NCI-H146 (cell line): ENCODE results near the gene APOC3.

Experiments
- DNase-seq: peaks from one replicate; lab custom pipeline; 2025; lab: John Stamatoyannopoulos, UW

The APOC3 gene

DNA sequence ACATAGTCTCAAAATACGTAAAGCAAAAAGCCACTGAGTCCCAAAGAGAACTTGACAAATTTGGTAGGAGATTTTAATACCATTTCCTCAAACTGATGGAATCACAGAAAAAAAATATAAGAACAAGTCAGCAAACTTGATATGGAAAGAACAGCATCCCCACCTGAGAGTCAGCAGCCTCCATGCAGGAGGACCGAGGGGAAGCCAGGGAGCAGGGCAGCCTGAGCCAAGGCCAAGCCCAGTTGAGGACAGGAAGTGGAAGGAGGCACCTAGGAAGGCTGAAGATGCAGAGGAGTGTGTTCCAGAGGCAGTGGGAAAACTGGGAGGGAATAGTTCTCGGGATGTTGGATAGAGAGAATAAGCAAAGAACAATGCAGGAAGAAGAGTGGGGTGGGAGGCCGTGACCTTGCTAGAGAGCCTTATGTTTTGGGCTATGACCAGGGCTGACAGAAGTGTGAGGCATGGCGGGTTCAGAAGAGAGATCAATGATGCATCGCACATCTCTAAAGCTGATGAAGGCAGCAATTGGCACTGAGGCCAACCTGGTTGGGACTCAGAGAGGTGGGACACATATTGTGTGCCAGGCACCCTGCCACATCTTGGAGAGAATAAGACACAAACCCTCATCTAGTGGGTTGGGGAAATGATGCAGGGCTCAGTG lies 22.0 kb upstream of the APOC3 start:
- DNase-seq: no peak

DNA sequence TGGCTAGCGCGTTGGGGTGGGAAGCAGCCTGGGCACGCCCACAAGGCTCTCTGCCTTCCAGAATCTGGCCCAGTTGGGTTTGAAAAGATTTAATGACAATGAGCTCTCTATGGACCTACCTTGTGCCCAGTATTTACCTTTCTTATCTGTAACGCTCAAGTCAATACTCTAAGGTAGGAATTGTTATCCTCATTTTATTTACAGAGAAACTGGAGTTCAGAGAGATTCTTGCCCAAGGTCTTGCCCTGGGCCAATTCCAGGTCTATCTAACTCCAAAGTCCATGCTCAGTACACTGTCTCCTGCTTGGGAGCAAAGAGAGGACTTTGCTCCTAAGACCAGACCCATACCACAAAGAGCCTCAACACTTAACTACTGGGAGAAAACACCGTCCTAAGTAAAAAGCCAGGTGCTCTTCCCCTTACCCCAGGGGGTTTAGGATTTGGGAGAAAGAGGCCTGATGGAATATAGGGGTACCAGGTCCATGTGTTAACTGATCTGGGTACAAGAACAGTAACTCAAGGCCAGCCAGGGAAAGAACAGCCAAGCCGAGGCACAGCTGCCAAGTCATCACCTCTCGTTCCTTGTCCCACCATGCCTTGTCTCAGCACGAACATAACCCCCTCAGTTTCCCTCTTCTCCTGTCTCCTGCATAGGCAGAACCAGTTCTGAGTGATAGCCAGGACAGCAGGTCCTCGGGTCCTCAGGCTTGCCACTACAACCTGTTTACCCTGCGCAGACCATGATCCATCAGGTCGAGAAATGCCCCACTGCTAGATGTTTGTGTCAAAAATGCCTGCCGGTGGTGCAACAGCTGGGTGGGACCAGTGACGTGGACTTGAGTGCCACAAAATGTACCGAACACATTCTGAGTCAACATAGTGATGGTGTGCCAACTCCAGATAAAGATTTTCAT lies 21.2 kb upstream of the APOC3 start:
- DNase-seq: peak; percentile 28

- DNase-seq: no peak
These were observed 18.5 kb upstream of the APOC3 start for GRCh38 chr11:116811194-116811593.

DNA sequence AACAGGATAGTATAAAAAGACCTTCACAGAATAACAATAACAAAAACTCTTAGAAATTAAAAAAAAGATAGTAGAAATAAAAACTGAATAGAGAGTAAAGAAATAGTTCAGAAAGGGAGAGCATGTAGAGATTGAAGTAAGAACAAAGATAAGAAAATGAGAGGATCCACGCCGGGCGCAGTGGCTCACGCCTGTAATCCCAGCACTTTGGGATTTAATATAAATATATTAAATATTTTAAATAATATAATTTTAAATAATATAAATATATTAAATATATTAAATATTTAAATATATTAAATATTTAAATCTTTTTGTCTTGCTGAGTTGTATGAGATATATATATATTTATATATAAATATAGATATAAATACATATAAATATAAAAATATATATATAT lies 17.6 kb upstream of the APOC3 start:
- no peak for DNase-seq

GRCh38 chr11:116813170-116813569 lies 16.5 kb upstream of the APOC3 start:
- DNase-seq: no peak

GRCh38 chr11:116813781-116814471 lies 15.8 kb upstream of the APOC3 start:
- DNase-seq: no peak

- DNase-seq: no peak
These were observed 15.2 kb upstream of the APOC3 start for GRCh38 chr11:116814502-116814901.

GRCh38 chr11:116819049-116819448 lies 10.7 kb upstream of the APOC3 start:
- no peak for DNase-seq

DNA sequence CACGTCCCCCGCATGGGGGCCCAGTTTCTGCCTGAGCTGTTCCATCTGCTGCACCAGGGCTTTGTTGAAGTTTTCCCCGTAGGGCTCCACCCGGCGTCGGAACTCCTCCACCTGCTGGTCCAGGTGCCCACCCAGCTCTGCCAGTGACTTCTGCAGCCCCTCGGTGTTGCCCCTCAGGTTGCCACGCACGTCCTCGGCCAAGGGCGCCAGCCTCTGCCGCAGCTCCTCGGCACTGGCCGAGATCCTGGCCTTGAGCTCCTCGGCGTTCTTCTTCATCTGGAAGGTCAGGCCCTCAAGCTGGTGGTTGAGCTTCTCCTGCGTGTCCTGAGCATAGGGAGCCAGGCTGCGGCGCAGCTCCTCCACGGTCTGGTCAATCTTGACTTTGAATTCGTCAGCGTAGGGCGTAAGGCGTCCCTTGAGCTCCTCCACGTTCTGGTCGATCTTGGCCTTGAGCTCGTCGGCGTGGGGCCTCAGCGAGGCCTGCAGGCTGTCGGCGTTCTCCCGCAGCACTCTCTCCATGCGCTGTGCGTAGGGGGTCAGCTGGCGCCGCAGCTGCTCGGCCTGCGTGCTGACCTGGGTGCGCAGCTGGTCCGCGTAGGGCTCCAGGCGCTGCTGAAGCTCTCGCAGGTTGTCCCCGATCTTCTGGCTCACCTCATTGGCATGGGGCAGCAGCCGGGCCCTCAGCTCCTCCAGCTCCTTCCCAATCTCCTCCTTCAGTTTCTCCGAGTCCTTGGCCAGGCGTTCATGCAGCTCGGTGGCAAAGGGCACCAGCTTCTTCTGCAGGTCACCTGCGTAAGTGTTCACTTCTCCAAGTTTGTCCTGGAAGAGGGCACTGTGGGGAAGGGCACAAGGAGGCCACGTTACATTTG lies 8.4 kb upstream of the APOC3 start:
- no peak for DNase-seq

GRCh38 chr11:116822575-116822974 lies 7.1 kb upstream of the APOC3 start:
- no peak for DNase-seq

DNA sequence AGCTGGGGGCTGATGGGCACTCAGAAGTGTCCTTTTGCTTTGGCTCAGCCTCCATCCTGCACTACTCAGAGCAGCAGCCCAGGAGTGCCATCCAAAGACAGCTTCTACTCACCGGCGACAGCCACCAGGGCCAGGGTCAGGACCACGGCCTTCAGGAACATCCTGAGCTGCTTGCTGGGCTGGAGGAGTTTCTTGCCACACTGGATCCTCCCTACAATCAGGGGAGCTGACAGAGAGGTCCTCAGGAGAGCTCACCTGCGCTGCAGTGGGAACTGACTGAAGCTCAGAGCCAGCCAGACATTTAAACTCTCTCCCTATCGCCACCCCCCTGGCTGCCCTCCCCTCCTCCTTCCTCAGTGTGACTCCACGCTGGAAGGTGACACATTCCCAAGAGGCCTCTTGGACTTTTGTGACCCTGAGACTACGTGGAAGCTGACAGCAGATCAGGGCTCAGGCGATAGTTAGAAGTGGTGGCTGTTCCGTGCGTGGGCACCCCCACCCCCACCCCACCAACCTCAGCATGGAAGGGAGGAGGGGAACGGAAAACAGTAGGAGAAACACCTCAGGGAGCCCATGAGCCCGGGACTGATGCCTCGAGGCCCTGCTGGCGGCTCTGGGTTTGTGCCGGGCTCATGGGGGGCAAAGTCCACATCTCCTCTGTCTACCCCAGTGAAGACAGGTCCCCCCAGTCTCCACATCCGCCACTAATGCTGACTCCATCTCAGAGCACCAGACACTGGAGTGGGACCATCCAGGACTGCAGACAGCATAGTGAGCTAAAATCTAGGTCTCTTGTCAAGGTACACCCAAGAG lies 6.5 kb upstream of the APOC3 start, which contains the start of gene APOA4:
Gene APOA4, minus strand, starts transcription at position 274 of the 813 bp plus-strand sequence. Its CDS starts 113 bp downstream, at position 161.
- DNase-seq: no peak

DNA sequence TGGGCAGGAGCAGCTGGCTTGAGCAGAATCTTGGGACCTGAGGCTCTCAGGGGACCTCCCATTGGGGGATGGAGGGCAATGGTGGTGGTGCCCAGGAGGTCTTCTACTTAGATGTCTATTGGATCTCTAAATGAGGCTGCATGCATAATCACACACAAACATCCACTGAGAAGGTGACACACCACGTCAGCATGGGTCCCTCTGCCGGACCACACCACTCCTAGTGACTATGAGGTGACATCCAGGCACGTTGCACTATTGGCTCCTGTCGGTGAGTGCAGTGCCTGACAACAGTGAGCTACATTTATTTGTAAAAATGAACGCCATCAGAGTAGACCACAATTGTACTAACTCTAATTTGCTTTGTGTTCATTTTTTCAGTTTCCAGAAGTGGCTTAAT lies 4.3 kb upstream of the APOC3 start:
- no peak for DNase-seq

- no peak for DNase-seq
These were observed 3.6 kb upstream of the APOC3 start for GRCh38 chr11:116825854-116826750.

DNA sequence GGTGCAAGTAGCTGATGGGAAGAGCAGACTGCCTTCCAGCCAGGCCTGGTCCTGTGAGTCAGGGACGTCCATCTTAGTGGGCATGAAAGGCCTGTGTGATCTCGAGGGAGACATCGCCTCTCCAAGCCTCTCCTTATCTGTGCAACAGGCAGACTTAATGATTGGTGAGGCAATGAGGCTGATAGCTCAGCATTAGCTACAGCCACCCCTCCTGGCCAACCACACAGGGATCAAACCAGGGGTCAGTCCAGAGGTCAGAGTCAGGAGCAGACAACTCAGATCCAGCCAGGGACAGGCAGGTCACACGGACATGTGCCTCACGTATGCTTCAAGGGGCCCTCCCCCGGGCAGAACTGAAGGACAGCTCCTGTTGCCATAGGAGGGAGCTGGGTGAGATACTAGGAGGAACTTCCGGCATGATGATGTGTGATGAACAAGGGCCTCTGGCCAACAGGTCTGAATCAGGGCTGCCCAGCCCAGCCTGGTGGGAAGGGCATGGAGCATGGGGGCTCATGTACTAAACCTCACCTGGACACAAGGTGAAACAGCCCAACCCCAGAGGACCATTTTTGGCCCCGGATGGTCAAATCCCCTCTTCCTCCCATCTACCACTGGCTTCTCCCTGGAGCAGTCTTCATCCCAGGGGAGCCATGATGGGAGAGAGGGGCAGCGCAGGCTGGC lies 2.8 kb upstream of the APOC3 start:
- DNase-seq: no peak

GRCh38 chr11:116827461-116827860 lies 2.2 kb upstream of the APOC3 start:
- DNase-seq: no peak

DNA sequence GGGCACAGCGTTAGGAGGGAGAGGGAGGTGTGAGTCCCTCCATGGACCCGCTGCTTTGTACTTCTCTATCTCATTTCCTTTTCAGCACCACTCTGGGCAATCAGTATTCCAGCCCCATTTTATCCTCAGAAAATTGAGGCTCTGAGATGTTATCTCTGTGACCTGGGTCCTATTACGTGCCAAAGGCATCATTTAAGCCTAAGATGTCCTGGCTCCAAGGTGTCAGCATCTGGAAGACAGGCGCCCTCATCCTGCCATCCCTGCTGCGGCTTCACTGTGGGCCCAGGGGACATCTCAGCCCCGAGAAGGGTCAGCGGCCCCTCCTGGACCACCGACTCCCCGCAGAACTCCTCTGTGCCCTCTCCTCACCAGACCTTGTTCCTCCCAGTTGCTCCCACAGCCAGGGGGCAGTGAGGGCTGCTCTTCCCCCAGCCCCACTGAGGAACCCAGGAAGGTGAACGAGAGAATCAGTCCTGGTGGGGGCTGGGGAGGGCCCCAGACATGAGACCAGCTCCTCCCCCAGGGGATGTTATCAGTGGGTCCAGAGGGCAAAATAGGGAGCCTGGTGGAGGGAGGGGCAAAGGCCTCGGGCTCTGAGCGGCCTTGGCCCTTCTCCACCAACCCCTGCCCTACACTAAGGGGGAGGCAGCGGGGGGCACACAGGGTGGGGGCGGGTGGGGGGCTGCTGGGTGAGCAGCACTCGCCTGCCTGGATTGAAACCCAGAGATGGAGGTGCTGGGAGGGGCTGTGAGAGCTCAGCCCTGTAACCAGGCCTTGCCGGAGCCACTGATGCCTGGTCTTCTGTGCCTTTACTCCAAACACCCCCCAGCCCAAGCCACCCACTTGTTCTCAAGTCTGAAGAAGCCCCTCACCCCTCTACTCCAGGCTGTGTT lies 829 bp upstream of the APOC3 start:
- DNase-seq: no peak

- DNase-seq: no peak
These were observed 641 bp downstream of the APOC3 start for GRCh38 chr11:116830184-116830912.
